Mesendoderm (in vitro differentiated cells): ENCODE results near the gene NPM1.

Source experiments
- DNase-seq: peaks from one replicate; pipeline ENCODE4 v3.0.0; 2013
- H2AK5ac ChIP-seq: 2 replicates; pipeline ENCODE4 v1.6.1; 2013; ENCODE audit warnings: low read length, inconsistent platforms
- H2BK120ac ChIP-seq: 2 replicates; pipeline ENCODE4 v1.6.1; 2013; ENCODE audit warnings: low read depth, mild to moderate bottlenecking, low read length, moderate library complexity, mixed read lengths
- H2BK15ac ChIP-seq: replicated peaks from 2 replicates; pipeline ENCODE4 v1.6.1; 2013; ENCODE audit warnings: low read depth, mild to moderate bottlenecking, moderate library complexity
- H2BK5ac ChIP-seq: 2 replicates; pipeline ENCODE4 v1.6.1; 2013; ENCODE audit warnings: low read length, inconsistent platforms
- H3K18ac ChIP-seq: 2 replicates; pipeline ENCODE4 v1.6.1; 2013; ENCODE audit warnings: mild to moderate bottlenecking, low read length, mixed read lengths
- H3K23ac ChIP-seq: one replicate; pipeline ENCODE4 v1.6.1; 2013; ENCODE audit warnings: low read length
- H3K27ac ChIP-seq: 2 replicates; pipeline ENCODE4 v1.5.1; 2013; ENCODE audit warnings: low read depth, mild to moderate bottlenecking, inconsistent platforms, low read length, moderate library complexity
- H3K27me3 ChIP-seq: 2 replicates; pipeline ENCODE4 v1.6.1; 2013; ENCODE audit warnings: low read length, control low read depth, mild to moderate bottlenecking, inconsistent platforms; ENCODE audit not compliant: insufficient read depth, poor library complexity
- H3K36me3 ChIP-seq: 2 replicates; pipeline ENCODE4 v1.6.1; 2013; ENCODE audit warnings: low read length, inconsistent platforms; ENCODE audit not compliant: control insufficient read depth, insufficient read depth
- H3K4ac ChIP-seq: one replicate; pipeline ENCODE4 v1.6.1; 2013; ENCODE audit warnings: low read depth, mild to moderate bottlenecking, low read length, moderate library complexity
- H3K4me1 ChIP-seq: 2 replicates; pipeline ENCODE4 v1.6.1; 2013; ENCODE audit warnings: low read depth, low read length, inconsistent platforms; ENCODE audit not compliant: control insufficient read depth
- H3K4me2 ChIP-seq: 2 replicates; pipeline ENCODE4 v1.6.1; 2013; ENCODE audit warnings: low read length
- H3K4me3 ChIP-seq: 2 replicates; pipeline ENCODE4 v1.5.1; 2013; ENCODE audit warnings: mild to moderate bottlenecking, low read length
- H3K56ac ChIP-seq: one replicate; pipeline ENCODE4 v1.6.1; 2013; ENCODE audit warnings: low read length
- H3K79me1 ChIP-seq: 2 replicates; pipeline ENCODE4 v1.6.1; 2013; ENCODE audit warnings: low read length, inconsistent platforms
- H3K79me2 ChIP-seq: 2 replicates; pipeline ENCODE4 v1.6.1; 2013; ENCODE audit warnings: mild to moderate bottlenecking, low read length; ENCODE audit not compliant: control insufficient read depth, insufficient read depth
- H3K9ac ChIP-seq: 2 replicates; pipeline ENCODE4 v1.6.1; 2013; ENCODE audit warnings: low read length, inconsistent platforms
- H4K5ac ChIP-seq: one replicate; pipeline ENCODE4 v1.6.1; 2013; ENCODE audit warnings: low read length
- H4K8ac ChIP-seq: one replicate; pipeline ENCODE4 v1.6.1; 2013; ENCODE audit warnings: low read depth, mild to moderate bottlenecking, control low read depth, low read length, moderate library complexity
- WGBS: extraction: QIAGEN DNeasy Blood & Tissue Kit; methylation state at CpG from one replicate; pipeline ENCODE4 v1.1.7; 2013; ENCODE audit warnings: low lambda C conversion rate, missing lambda C conversion rate; ENCODE audit not compliant: insufficient coverage; ENCODE audit errors: extremely low coverage; 5-methylcytosine and 5-hydroxymethylcytosine counted together

Gene NPM1

DNA sequence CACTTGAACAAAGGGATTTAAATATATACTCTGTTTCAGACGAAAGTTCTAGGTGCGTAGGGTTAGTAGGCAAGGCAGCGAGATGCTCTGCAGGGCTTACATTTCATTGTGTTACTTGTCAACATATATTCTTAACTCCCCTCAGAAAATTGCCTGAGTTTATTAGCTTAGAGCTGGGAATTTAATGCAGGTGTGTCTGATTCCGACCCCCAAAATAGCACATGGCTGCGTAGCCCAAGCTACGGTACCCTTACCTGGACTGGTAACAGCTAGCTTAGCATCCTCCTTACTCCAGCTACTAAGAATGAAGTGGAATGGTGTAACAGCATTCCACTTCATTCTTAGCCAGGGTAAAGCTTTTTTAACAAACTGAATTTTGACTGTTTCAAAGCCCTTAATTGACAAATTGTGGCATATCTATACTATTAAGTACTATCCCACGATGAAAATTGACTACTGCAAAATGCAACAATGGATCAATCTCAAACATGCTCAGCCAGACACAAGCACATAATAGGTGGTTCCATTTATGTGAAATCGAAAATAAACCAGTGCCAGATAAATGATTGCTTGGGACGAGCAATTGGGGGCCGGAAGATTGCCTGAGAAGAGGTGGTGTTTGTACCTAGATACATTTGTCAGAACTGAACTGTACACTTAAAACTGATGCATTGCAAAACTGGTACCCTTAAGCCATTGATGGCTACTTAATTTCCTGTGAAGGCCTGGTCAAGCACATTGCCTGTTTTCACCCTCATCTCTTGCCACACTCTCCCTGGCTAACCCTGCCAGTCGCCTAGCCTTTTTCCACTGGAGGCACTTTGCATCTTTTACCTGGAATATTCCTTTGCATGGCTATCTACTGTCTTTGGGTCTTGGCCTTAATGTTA, 28.8 kb downstream of the NPM1 start:
- Histone ChIP-seq H3K27ac (no peak overlapping the region), H3K4me3 (no peak overlapping the region), H3K18ac (no peak overlapping the region), H2AK5ac (no peak overlapping the region), H3K36me3 (peaks cover 2% of the 10 kb centered on the region), H4K5ac (no peak overlapping the region), H3K4me2 (no peak overlapping the region), H3K79me2 (no peaks in the 10 kb centered on the region), H3K4me1 (peaks cover 2% of the 10 kb centered on the region), H3K4ac (no peak overlapping the region), H3K79me1 (no peaks in the 10 kb centered on the region), H3K27me3 (peaks cover 14% of the 10 kb centered on the region), H4K8ac (no peak overlapping the region), H3K23ac (no peak overlapping the region), H3K9ac (no peak overlapping the region), H3K56ac (no peak overlapping the region), H2BK15ac (no peak overlapping the region), H2BK120ac (no peak overlapping the region), H2BK5ac (no peak overlapping the region)
- WGBS = no CpG with 5 or more reads among the region's 11 CpGs
- no peak for DNase-seq

DNA sequence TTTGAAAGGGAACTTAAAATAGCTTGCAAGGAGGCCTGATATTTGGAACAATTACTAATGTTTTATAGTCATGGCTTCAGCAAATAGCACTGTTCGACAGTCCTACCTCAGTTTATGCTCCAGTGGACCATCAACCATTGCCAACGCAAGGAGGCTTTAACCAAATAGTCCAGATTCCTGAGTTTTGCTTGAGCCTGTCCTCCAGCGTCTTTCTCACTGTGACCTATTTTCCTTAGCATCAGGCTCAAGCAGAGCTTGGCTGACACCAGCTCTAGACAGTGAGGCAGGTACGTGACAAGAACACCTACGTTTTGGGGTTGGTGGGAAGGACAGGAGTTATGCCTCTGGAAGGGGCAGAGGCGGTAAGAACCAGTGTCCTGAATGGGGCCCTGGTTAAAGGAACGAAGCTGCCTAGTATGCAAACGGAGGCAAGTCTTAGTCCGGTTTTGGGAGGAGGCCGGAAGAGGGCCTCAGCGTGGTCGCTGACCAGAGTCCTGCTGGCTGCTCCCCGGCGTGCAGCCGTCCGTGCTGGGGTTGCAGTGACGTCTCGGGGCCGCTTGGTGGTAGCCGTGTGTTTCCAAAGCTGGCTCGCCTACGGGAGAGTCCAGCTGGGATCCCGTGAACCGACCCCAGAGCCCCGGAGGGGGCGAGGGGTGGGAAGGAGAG, 30.8 kb downstream of the NPM1 start:
- Histone ChIP-seq H3K27ac (no peak overlapping the region), H3K23ac (no peak overlapping the region), H3K9ac (peak overlapping the region; percentile 33), H3K27me3 (peaks cover 15% of the 10 kb centered on the region), H3K36me3 (peaks cover under 1% of the 10 kb centered on the region), H2BK15ac (no peak overlapping the region), H3K4me2 (peak overlapping the region; percentile 70), H2BK120ac (no peak overlapping the region), H3K4me1 (peaks cover 2% of the 10 kb centered on the region), H4K8ac (no peak overlapping the region), H3K4ac (no peak overlapping the region), H3K79me2 (no peaks in the 10 kb centered on the region), H2AK5ac (no peak overlapping the region), H3K56ac (no peak overlapping the region), H2BK5ac (no peak overlapping the region), H3K18ac (no peak overlapping the region), H4K5ac (no peak overlapping the region), H3K79me1 (no peaks in the 10 kb centered on the region), H3K4me3 (no peak overlapping the region)
- no CpG with 5 or more reads among the region's 26 CpGs for WGBS
- peak; percentile 92 for DNase-seq

DNA sequence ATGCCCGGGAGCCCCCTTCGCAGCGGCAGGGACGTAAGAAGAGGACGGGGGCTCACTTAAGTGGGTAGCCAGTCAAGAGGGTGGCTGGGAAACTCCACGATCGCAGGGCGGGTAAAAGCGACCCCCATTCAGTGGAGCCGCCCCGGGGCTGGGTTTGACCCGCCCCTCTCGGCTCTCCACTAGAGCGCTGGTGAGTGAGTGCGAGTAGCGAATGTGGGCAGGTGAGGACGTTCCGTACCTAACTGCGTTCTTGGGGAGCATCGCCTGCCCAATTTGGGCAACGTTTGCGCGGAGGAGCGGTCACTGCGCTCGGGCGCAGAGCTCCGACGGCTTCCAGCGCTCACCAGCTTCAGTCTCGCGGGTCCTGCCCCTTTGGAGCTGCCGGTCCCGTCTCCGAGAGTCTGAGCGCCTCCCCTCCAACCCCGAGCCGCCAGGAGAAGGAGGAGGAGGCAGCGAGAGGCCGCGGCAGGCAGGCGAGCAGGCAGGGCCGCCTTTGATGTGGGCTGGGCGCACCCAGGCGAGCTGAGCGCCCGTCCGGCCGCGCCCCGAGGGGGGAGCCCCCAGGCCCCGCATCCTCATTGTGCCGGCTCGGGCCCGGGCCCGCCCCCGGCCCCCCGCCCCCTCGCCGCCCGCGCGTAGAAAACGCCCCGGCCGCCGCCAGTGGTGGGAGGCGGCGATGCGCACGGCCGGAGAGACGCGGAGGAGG, 31.5 kb downstream of the NPM1 start, which contains the start of gene FGF18:
FGF18 (plus strand) TSS at position 666 of the 706 bp plus-strand sequence. CDS start 553 bp downstream, outside the sequence.
- H3K27ac ChIP-seq = no peak within 1 kb of the TSS

DNA sequence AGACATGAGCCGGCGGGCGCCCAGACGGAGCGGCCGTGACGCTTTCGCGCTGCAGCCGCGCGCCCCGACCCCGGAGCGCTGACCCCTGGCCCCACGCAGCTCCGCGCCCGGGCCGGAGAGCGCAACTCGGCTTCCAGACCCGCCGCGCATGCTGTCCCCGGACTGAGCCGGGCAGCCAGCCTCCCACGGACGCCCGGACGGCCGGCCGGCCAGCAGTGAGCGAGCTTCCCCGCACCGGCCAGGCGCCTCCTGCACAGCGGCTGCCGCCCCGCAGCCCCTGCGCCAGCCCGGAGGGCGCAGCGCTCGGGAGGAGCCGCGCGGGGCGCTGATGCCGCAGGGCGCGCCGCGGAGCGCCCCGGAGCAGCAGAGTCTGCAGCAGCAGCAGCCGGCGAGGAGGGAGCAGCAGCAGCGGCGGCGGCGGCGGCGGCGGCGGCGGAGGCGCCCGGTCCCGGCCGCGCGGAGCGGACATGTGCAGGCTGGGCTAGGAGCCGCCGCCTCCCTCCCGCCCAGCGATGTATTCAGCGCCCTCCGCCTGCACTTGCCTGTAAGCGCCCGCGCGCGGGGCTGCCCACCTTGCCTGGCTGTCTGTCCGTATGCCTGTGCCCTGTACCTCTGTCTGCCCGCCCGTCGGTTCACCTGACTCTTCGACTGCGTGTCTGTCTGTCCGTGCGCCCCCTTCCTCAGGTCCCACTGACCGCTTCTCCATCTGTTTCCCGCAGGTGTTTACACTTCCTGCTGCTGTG, 32.2 kb downstream of the NPM1 start:
- peaks cover 4% of the 10 kb centered on the region for H3K4me1 ChIP-seq
- no peak overlapping the region for H2BK15ac ChIP-seq
- no peak overlapping the region for H2AK5ac ChIP-seq
- H2BK5ac ChIP-seq = no peak overlapping the region
- H3K4me2 ChIP-seq = peak overlapping the region; percentile 66
- H3K4ac ChIP-seq = no peak overlapping the region
- H3K79me2 ChIP-seq = no peaks in the 10 kb centered on the region
- H4K5ac ChIP-seq = no peak overlapping the region
- no peak overlapping the region for H3K23ac ChIP-seq
- H3K18ac ChIP-seq = no peak overlapping the region
- H4K8ac ChIP-seq = no peak overlapping the region
- H3K79me1 ChIP-seq = no peaks in the 10 kb centered on the region
- no peak overlapping the region for H3K4me3 ChIP-seq
- peak overlapping the region; percentile 34 for H3K56ac ChIP-seq
- peaks cover 15% of the 10 kb centered on the region for H3K27me3 ChIP-seq
- no peaks in the 10 kb centered on the region for H3K36me3 ChIP-seq
- H3K9ac ChIP-seq = peak overlapping the region; percentile 29
- no CpG with 5 or more reads among the region's 95 CpGs for WGBS
- H3K27ac ChIP-seq = no peak overlapping the region
- H2BK120ac ChIP-seq = no peak overlapping the region
- DNase-seq = peak; percentile 46

More for the DNA sequence above, 31.5 kb downstream of the NPM1 start, which contains the start of gene FGF18:
- no peak within 1 kb of the TSS for H4K5ac ChIP-seq
- H3K36me3 ChIP-seq = no peaks in the 10 kb centered on the region
- H3K4me1 ChIP-seq = peaks cover 2% of the 10 kb centered on the region
- no peak within 1 kb of the TSS for H3K4ac ChIP-seq
- peak; percentile 93 for DNase-seq
- no peak within 1 kb of the TSS for H4K8ac ChIP-seq
- no peaks in the 10 kb centered on the region for H3K79me2 ChIP-seq
- H3K27me3 ChIP-seq = peaks cover 15% of the 10 kb centered on the region
- peak within 1 kb of the TSS; percentile 10 for H3K4me3 ChIP-seq
- no peak within 1 kb of the TSS for H3K18ac ChIP-seq
- H3K79me1 ChIP-seq = no peaks in the 10 kb centered on the region
- peak within 1 kb of the TSS; percentile 71 for H3K4me2 ChIP-seq
- no peak within 1 kb of the TSS for H2BK5ac ChIP-seq
- H3K9ac ChIP-seq = peak within 1 kb of the TSS; percentile 33
- H2BK15ac ChIP-seq = no peak within 1 kb of the TSS
- H2AK5ac ChIP-seq = no peak within 1 kb of the TSS
- H2BK120ac ChIP-seq = no peak within 1 kb of the TSS
- no peak within 1 kb of the TSS for H3K23ac ChIP-seq
- no CpG with 5 or more reads among the region's 74 CpGs for WGBS
- H3K56ac ChIP-seq = peak within 1 kb of the TSS; percentile 61

DNA sequence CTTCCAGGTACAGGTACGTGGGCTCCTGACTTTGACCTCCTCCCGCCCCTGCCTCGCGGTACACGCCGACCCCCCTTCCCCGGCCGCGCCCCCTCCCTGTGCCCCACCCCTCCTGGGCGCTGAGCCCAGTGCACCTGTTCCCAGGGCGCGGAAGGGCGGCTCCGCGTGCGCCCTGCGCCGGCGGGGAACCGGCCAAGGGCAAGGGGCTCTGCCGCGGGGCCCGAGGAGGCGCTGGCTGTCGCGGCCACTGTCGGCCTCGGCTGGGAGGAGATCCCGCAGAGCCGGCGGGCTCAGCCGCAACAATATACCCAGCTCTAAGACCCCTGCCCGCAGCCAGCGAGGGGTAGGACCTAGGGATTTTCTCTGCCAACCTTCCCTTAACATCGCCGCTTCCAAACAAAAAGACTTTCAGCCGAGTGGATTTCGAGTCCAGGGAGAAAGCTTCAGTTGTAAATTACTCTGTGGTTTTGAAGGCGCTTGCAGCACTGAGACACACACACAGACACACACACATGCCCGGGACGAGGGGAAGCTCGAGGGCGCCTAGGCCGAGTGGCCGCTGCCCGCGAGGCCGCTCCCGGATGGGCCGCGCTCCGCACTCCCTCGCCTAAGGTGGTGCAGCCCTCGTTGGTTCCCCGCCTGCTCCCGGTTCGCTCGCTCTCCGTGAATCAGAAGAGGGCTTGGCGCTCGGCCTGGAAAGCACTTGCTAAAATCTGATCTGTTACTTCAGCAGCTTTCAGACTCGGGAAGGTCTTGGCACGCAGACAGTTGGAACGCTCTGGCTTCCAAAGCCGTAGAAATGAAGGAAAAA, 33.0 kb downstream of the NPM1 start:
- Histone ChIP-seq H3K36me3 (no peaks in the 10 kb centered on the region), H3K9ac (peak overlapping the region; percentile 40), H2AK5ac (no peak overlapping the region), H3K4ac (no peak overlapping the region), H3K79me1 (no peaks in the 10 kb centered on the region), H2BK120ac (no peak overlapping the region), H2BK15ac (no peak overlapping the region), H3K18ac (no peak overlapping the region), H2BK5ac (no peak overlapping the region), H3K56ac (peak overlapping the region; percentile 22), H3K4me2 (peak overlapping the region; percentile 71), H4K8ac (no peak overlapping the region), H3K27ac (no peak overlapping the region), H3K79me2 (no peaks in the 10 kb centered on the region), H4K5ac (no peak overlapping the region), H3K27me3 (peaks cover 15% of the 10 kb centered on the region), H3K23ac (no peak overlapping the region), H3K4me3 (no peak overlapping the region), H3K4me1 (peaks cover 4% of the 10 kb centered on the region)
- DNase-seq = no peak
- no CpG with 5 or more reads among the region's 65 CpGs for WGBS
